ENCODE measurements around the gene GCLC.

GCLC gene

GRCh38 chr6:53461696-53462095, 83.2 kb downstream of the GCLC start:
- H3K36me3 ChIP-seq (ENCODE audit: low read depth), result no peaks in the 10 kb centered on the region
- peaks cover 13% of the 10 kb centered on the region for H3K4me1 ChIP-seq (ENCODE audit: insufficient read depth, poor library complexity, severe bottlenecking)
- H3K27me3 ChIP-seq (ENCODE audit: insufficient read depth, poor library complexity, severe bottlenecking), result no peaks in the 10 kb centered on the region
- ATAC-seq (ENCODE audit: low read depth), result no peak
- no peak overlapping the region for H3K27ac ChIP-seq (ENCODE audit: poor library complexity, severe bottlenecking)
- H3K4me3 ChIP-seq (ENCODE audit: severe bottlenecking), result no peak overlapping the region
- no peak for DNase-seq (ENCODE audit: low spot score)
- TF ChIP-seq CTCF (IDR thresholded peaks at IDR 0.05; ENCODE audit: poor library complexity, severe bottlenecking), result no peak
- no peaks in the 10 kb centered on the region for H3K9me3 ChIP-seq (ENCODE audit: severe bottlenecking)

GRCh38 chr6:53461041-53461656, 83.8 kb downstream of the GCLC start:
- Histone ChIP-seq H3K9me3 (ENCODE audit: severe bottlenecking) (no peaks in the 10 kb centered on the region), H3K27me3 (ENCODE audit: insufficient read depth, poor library complexity, severe bottlenecking) (no peaks in the 10 kb centered on the region), H3K4me3 (ENCODE audit: severe bottlenecking) (no peak overlapping the region), H3K36me3 (ENCODE audit: low read depth) (no peaks in the 10 kb centered on the region), H3K4me1 (ENCODE audit: insufficient read depth, poor library complexity, severe bottlenecking) (peaks cover 11% of the 10 kb centered on the region), H3K27ac (ENCODE audit: poor library complexity, severe bottlenecking) (no peak overlapping the region)
- no peak for TF ChIP-seq CTCF (IDR thresholded peaks at IDR 0.05; ENCODE audit: poor library complexity, severe bottlenecking)
- no peak for DNase-seq (ENCODE audit: low spot score)
- no peak for ATAC-seq (ENCODE audit: low read depth)

- Histone ChIP-seq H3K4me1 (ENCODE audit: insufficient read depth, poor library complexity, severe bottlenecking) (no peaks in the 10 kb centered on the region), H3K27ac (ENCODE audit: poor library complexity, severe bottlenecking) (no peak overlapping the region), H3K9me3 (ENCODE audit: severe bottlenecking) (no peaks in the 10 kb centered on the region), H3K36me3 (ENCODE audit: low read depth) (no peaks in the 10 kb centered on the region), H3K27me3 (ENCODE audit: insufficient read depth, poor library complexity, severe bottlenecking) (no peaks in the 10 kb centered on the region), H3K4me3 (ENCODE audit: severe bottlenecking) (no peak overlapping the region)
- DNase-seq (ENCODE audit: low spot score), result no peak
- no peak for TF ChIP-seq CTCF (IDR thresholded peaks at IDR 0.05; ENCODE audit: poor library complexity, severe bottlenecking)
- no peak for ATAC-seq (ENCODE audit: low read depth)
Measured at GRCh38 chr6:53458105-53458866, 86.6 kb downstream of the GCLC start.

DNA sequence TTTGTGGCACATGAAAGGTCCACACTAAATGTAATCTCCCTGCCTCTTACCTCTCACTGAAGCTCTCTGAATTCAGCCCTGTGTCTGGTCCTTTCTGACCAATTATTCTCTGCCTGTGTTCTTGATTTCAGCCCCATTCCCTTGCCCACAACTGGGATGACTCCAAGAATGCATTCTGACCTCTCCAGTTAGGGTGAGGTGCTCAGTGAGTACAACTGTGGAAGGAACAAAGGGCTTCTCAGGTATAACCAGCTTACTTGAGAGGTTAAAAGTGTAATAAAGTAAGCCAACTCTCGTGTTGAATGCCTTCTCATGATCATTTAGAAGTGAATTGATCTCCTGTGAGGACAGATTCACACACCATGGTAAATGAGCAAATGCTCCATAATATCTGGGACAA, 88.1 kb downstream of the GCLC start:
- no peak overlapping the region for H3K27ac ChIP-seq (ENCODE audit: poor library complexity, severe bottlenecking)
- H3K4me3 ChIP-seq (ENCODE audit: severe bottlenecking), result no peak overlapping the region
- ATAC-seq (ENCODE audit: low read depth), result no peak
- no peaks in the 10 kb centered on the region for H3K36me3 ChIP-seq (ENCODE audit: low read depth)
- H3K27me3 ChIP-seq (ENCODE audit: insufficient read depth, poor library complexity, severe bottlenecking), result no peaks in the 10 kb centered on the region
- H3K4me1 ChIP-seq (ENCODE audit: insufficient read depth, poor library complexity, severe bottlenecking), result no peaks in the 10 kb centered on the region
- H3K9me3 ChIP-seq (ENCODE audit: severe bottlenecking), result no peaks in the 10 kb centered on the region
- DNase-seq (ENCODE audit: low spot score), result no peak
- TF ChIP-seq CTCF (IDR thresholded peaks at IDR 0.05; ENCODE audit: poor library complexity, severe bottlenecking), result no peak

- no peak overlapping the region for H3K27ac ChIP-seq (ENCODE audit: poor library complexity, severe bottlenecking)
- ATAC-seq (ENCODE audit: low read depth), result no peak
- H3K4me3 ChIP-seq (ENCODE audit: severe bottlenecking), result no peak overlapping the region
- H3K9me3 ChIP-seq (ENCODE audit: severe bottlenecking), result no peaks in the 10 kb centered on the region
- no peaks in the 10 kb centered on the region for H3K36me3 ChIP-seq (ENCODE audit: low read depth)
- H3K4me1 ChIP-seq (ENCODE audit: insufficient read depth, poor library complexity, severe bottlenecking), result no peaks in the 10 kb centered on the region
- DNase-seq (ENCODE audit: low spot score), result no peak
- no peak for TF ChIP-seq CTCF (IDR thresholded peaks at IDR 0.05; ENCODE audit: poor library complexity, severe bottlenecking)
- H3K27me3 ChIP-seq (ENCODE audit: insufficient read depth, poor library complexity, severe bottlenecking), result no peaks in the 10 kb centered on the region
Measured at GRCh38 chr6:53455678-53456077, 89.2 kb downstream of the GCLC start.

Measured in RWPE2 (cell line).